Esophagus squamous epithelium (tissue), 5 donors: Measurements from ENCODE around the gene BCAT1. TPM values are rescaled to one million over a fixed set of nuclear protein-coding genes. Genes with fewer than 3 reads are reported as not detected.
A peak's percentile ranks its signal among the peaks of the same experiment; 100 is the strongest.

ENCODE experiments used
- DNase-seq: peaks from one replicate; lab custom pipeline; 2025; lab: John Stamatoyannopoulos, UW
- H3K27ac ChIP-seq, 4 donors: fragments of 200-600 bp; sonication (generic); one replicate each; pipeline ENCODE4 v1.5.1; 2016 to 2019; ENCODE audit warnings: mild to moderate bottlenecking in 1 of 4
- H3K27me3 ChIP-seq, 4 donors: fragments of 200-600 bp; sonication (generic); 1 replicate in 3 of 4; 2 replicates in 1 of 4; pipeline versions ENCODE4 v1.5.1 to v1.6.0; 2017 to 2021; ENCODE audit warnings: antibody characterized with exemption in 1 of 4
- H3K36me3 ChIP-seq, 3 donors: fragments of 200-600 bp; sonication (generic); one replicate each; pipeline ENCODE4 v1.5.1; 2016 to 2019
- H3K4me1 ChIP-seq, 3 donors: fragments of 200-600 bp; sonication (generic); one replicate each; pipeline ENCODE4 v1.5.1; 2017 to 2019
- H3K4me3 ChIP-seq, 4 donors: fragments of 200-600 bp; sonication (generic); 1 replicate in 3 of 4; 2 replicates in 1 of 4; pipeline ENCODE4 v1.5.1; 2016 to 2019; ENCODE audit warnings: mild to moderate bottlenecking in 2 of 4, moderate library complexity in 1 of 4
- H3K9me3 ChIP-seq, 3 donors: fragments of 200-600 bp; sonication (generic); one replicate each; pipeline ENCODE4 v1.5.1; 2016 to 2019
- CTCF ChIP-seq, 6 experiments: fragments of 450-650 bp in 4 of 6; fragments of 200-600 bp in 2 of 6; sonication (generic) in 2 of 6; IDR thresholded peaks; one replicate each; pipeline ENCODE4 v1.5.1; 2016 to 2019; ENCODE audit warnings: antibody characterized with exemption in 6 of 6, mild to moderate bottlenecking in 4 of 6, moderate library complexity in 4 of 6
- POLR2A ChIP-seq, 4 donors: fragments of 450-650 bp; IDR thresholded peaks; one replicate each; pipeline ENCODE4 v1.6.1; 2017; ENCODE audit warnings: antibody characterized with exemption in 4 of 4, mild to moderate bottlenecking in 4 of 4, moderate library complexity in 3 of 4
- WGBS, 2 donors: methylation state at CpG; one replicate each; pipeline ENCODE4 v1.1.5; 2018; 5-methylcytosine and 5-hydroxymethylcytosine counted together
- intact Hi-C: fragments of 100-400 bp; cut with DNase I; formaldehyde crosslinking; loops from one replicate; pipeline ENCODE4 v1.15.0; 2022
- total RNA-seq, 4 donors: library from RNA; depleted of rRNA; stranded (reverse); fragments of >200 nt; gene quantifications; one replicate each; pipeline ENCODE4 v1.1.0, GENCODE V29; 2016
- donor health status: DM: yes; HTN: yes; CAD: no.

The BCAT1 gene
- total RNA-seq, 4 donors from 2014 or later, result 0.87 to 28.3 (median 9.6) TPM

GRCh38 chr12:24888813-24889212 lies 60.1 kb downstream of the BCAT1 start:
- H3K4me1 ChIP-seq, result no peaks in the 10 kb centered on the region
- DNase-seq, result no peak
- H3K27me3 ChIP-seq, result no peaks in the 10 kb centered on the region
- TF ChIP-seq CTCF (IDR thresholded peaks at IDR 0.05) (no peak), POLR2A (IDR thresholded peaks at IDR 0.05) (no peak)
- H3K4me3 ChIP-seq, result no peak overlapping the region
- peak overlapping the region in 3 of 4 donors; percentile 22 to 30 (median 28) for H3K27ac ChIP-seq
- WGBS, 2 donors, result 66 to 70% methylated on average over 5 of the region's 5 CpGs
- no peaks in the 10 kb centered on the region for H3K36me3 ChIP-seq
- no peaks in the 10 kb centered on the region for H3K9me3 ChIP-seq
- intact Hi-C loops, result no loop called here

GRCh38 chr12:24884911-24885310 lies 64.0 kb downstream of the BCAT1 start:
- Histone ChIP-seq H3K4me3 (no peak overlapping the region), H3K4me1 (no peaks in the 10 kb centered on the region), H3K27ac (no peak overlapping the region), H3K36me3 (no peaks in the 10 kb centered on the region), H3K9me3 (no peaks in the 10 kb centered on the region), H3K27me3 (no peaks in the 10 kb centered on the region)
- no peak for TF ChIP-seq POLR2A (IDR thresholded peaks at IDR 0.05)
- TF ChIP-seq CTCF (IDR thresholded peaks at IDR 0.05), result no peak
- DNase-seq, result no peak
- intact Hi-C loops, result no loop called here
- WGBS, 2 donors, result 82 to 100% methylated on average over 3 of the region's 3 CpGs

- TF ChIP-seq POLR2A (IDR thresholded peaks at IDR 0.05), result no peak
- no peak for TF ChIP-seq CTCF (IDR thresholded peaks at IDR 0.05)
- H3K9me3 ChIP-seq, result no peaks in the 10 kb centered on the region
- no peak overlapping the region for H3K27ac ChIP-seq
- H3K27me3 ChIP-seq, result no peaks in the 10 kb centered on the region
- H3K4me3 ChIP-seq, result no peak overlapping the region
- WGBS, 2 donors, result 91 to 93% methylated on average over 4 of the region's 4 CpGs
- no peaks in the 10 kb centered on the region for H3K36me3 ChIP-seq
- DNase-seq, result no peak
- no peaks in the 10 kb centered on the region for H3K4me1 ChIP-seq
- intact Hi-C loops, result no loop called here
Measured at GRCh38 chr12:24881724-24882371, 67.1 kb downstream of the BCAT1 start.

GRCh38 chr12:24881227-24881626 lies 67.7 kb downstream of the BCAT1 start:
- DNase-seq, result no peak
- H3K27ac ChIP-seq, result no peak overlapping the region
- TF ChIP-seq POLR2A (IDR thresholded peaks at IDR 0.05) (no peak), CTCF (IDR thresholded peaks at IDR 0.05) (no peak)
- H3K4me1 ChIP-seq, result no peaks in the 10 kb centered on the region
- no peaks in the 10 kb centered on the region for H3K27me3 ChIP-seq
- no peak overlapping the region for H3K4me3 ChIP-seq
- no peaks in the 10 kb centered on the region for H3K9me3 ChIP-seq
- intact Hi-C loops, result no loop called here
- no peaks in the 10 kb centered on the region for H3K36me3 ChIP-seq
- WGBS, 2 donors, result 83 to 89% methylated on average over 8 of the region's 8 CpGs

- Histone ChIP-seq H3K9me3 (no peaks in the 10 kb centered on the region), H3K36me3 (no peaks in the 10 kb centered on the region), H3K27me3 (no peaks in the 10 kb centered on the region), H3K4me1 (no peaks in the 10 kb centered on the region), H3K4me3 (no peak overlapping the region), H3K27ac (no peak overlapping the region)
- 89 to 96% methylated on average over 5 of the region's 5 CpGs for WGBS, 2 donors
- no peak for DNase-seq
- intact Hi-C loops, result no loop called here
- TF ChIP-seq POLR2A (IDR thresholded peaks at IDR 0.05) (no peak), CTCF (IDR thresholded peaks at IDR 0.05) (no peak)
Measured at GRCh38 chr12:24880732-24881131, 68.2 kb downstream of the BCAT1 start.
